GM21619 (cell line): ENCODE measurements around the gene ROBO3.

Experiments
- ATAC-seq: cut with Tn5 transposase; IDR thresholded peaks from one replicate; pipeline ENCODE4 v1.9.1; 2021; ENCODE audit not compliant: unreplicated experiment

Gene ROBO3

DNA sequence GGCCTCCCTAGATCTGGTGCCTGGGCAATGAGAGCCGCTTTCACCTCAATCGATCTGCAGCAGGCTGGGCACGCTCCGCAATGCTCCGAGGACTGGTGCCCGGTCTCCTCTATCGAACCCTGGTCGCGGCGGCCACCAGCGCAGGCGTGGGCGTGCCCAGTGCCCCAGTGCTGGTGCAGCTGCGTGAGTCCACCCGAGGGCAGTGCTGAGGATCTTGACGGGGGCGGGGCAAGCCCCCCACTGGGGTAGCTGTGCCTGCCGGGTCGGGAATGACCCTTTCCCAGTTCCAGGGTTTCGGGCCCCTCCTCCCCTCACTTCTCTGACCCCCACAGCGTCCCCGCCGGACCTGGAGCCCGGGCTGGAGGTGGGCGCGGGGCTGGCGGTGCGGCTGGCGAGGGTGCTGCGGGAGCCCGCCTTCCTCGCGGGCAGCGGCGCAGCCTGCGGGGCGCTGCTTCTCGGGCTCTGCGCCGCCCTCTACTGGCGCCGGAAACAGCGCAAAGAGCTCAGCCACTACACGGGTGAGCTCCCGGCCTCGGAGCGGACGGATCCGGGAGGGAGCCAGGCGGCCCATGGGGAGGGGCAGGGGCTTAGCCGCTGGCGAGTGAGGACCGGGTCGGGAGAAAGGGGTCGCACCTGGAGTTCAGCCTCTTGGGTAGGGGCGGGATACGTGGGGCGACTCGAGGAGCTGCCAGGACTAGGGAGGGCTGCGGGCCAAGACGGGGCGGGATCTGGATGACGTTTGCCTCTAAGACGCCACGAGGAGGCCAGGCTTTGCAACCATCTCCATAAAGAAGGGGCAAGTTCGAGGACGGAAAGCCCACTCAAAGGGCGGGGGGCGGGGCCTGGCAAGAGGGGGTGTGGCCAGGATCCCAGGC, 10.9 kb downstream of the ROBO3 start:
- peak; percentile 95 for ATAC-seq

DNA sequence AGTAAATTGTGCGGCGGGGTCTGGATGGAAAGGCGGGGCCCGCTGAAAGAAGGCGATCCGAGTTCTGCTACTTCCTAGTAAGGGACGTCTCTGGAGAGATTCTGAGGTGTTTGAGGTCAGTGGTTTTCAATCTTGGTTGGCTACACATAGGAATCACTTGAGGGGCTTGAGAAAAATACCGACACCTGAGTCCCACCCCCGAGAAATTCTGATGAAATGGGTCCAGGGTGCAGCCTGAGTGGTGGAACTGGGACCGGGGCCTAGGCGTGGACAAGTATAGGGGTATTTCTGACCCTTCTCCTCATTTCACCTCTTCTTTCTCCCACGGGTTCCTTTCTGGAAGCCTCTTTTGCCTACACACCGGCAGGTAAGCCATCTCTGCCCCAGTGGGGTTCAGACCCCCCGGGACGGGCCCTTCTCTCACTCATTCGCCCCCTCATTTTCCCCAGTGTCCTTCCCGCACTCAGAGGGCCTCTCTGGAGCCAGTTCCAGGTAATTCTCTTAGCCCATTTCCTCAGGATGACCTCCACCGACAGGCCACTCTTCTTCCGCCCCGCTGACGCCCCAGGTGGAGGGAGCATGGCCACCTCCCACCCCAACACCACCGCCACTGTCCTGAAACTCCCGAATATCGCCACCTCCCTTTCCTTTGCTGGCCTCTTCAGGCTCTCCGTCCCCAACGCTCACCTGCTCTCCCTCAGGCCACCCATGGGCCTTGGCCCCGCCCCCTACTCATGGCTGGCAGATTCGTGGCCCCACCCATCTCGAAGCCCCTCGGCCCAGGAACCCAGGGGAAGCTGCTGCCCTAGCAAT, 11.8 kb downstream of the ROBO3 start:
- no peak for ATAC-seq

GRCh38 chr11:124877631-124877909, 12.3 kb downstream of the ROBO3 start:
- no peak for ATAC-seq

DNA sequence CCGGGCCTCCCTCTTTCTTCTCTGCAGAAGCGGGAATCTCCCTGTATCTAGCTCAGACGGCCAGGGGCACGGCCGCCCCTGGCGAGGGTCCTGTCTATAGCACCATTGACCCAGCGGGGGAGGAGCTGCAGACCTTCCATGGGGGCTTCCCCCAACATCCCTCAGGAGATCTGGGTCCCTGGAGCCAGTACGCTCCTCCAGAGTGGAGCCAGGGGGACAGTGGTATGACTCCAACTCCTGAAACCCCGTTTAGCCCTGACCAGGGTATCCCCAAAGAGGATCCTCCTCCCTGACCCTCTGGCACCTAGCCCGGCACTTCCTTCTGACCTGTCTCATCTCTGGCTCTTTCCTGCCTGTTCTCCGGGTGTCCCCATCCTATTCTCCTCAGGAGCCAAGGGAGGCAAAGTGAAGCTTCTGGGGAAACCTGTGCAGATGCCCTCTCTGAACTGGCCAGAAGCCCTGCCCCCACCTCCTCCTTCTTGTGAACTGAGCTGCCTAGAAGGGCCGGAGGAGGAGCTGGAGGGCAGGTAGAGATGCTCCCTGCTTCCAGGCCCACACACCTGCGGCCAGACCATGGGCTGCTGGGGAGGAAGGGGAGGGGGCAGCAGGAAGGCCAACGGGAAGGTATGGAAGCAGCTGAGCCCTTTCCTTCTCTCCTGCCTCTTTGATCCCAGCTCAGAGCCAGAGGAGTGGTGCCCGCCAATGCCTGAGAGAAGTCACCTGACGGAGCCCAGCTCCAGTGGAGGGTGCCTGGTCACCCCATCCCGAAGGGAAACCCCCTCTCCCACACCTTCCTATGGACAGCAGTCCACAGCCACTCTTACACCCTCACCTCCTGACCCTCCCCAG, 12.9 kb downstream of the ROBO3 start:
- ATAC-seq = no peak

DNA sequence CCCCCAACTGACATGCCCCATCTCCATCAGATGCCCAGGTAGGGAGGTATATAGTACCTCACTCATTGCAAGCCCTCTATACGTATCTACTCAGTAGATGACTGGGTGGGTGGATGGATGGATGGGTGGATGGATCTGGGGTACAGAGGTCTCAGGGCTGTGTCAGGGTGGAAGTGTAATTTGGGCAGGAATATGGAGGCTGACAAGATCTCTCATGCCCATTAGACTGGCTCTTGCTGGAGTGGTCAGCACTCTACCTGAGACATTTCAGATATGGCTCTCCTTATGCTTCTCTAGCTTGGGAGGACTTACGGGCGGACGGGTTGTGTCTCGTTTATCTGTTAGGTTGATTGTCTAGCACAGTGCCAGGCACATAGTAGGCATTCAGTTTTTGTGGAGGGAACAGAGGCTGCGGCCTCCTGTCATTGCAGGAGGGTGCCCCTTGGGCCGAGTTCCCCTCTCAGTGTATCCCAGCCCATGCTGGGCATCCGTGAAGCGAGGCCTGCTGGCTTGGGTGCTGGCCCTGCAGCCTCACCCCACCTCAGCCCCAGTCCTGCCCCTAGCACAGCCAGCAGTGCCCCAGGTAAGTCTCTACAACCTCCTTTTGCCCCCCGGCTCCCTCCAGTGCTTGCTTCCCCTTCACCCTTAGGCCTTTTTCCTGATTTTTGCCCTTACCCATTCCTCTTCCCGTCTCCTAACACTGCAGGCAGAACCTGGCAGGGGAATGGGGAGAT, 13.7 kb downstream of the ROBO3 start:
- no peak for ATAC-seq

DNA sequence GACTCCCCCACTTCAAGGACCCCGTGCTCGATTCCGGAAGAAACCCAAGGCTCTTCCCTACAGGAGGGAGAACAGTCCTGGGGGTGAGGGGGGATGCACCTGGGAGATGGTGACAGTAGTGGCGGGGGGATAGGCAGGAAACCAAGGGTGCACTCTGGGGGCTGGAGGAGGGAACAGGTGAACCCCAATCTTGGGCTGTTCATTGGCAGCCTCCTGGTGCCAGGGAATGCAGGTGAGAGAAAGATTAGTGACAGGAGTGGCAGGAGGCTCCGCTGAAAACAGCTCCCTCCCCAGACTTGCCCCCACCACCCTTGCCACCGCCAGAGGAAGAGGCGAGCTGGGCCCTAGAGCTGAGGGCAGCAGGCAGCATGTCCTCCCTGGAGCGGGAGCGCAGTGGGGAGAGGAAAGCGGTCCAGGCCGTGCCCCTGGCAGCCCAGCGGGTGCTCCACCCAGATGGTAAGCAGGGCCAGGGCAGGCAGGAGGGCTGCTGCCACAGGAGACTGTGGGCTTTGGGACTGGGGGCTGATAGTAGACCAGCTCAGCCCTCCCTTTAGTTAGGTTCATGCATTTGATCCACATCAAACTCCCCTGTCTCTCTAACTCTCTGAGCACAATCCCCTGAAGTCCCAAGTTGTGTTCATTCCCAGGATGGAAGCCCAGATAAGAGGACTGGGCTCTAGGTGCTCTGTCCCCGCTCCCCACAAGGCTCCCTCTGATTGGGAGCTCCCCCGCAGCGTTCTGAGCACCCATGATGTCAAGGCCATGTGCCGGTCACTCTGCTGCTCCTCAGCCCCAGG, 14.5 kb downstream of the ROBO3 start:
- ATAC-seq = no peak

- no peak for ATAC-seq
Measured at GRCh38 chr11:124880290-124880611, 15.0 kb downstream of the ROBO3 start.

DNA sequence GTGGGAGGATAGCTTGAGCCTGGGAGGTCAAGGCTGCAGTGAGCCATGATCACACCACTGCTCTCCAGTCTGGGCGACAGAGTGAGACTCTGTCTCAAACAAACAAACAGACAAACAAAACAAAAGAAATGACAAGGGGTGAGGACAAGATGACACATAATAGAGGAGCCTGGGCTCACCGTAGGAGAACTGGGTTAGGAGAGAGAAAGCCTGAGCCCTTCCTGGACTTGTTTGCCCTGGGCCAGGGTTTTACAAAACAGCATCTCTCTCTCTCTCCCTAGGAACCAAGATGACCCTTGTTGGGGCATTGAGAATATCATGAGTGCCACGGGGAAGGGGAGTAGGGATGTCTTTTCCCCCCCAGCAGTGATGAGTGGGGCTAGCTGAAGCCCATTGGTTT, 15.7 kb downstream of the ROBO3 start:
- ATAC-seq = no peak

- ATAC-seq = no peak
Measured at GRCh38 chr11:124882339-124883071, 17.3 kb downstream of the ROBO3 start.

DNA sequence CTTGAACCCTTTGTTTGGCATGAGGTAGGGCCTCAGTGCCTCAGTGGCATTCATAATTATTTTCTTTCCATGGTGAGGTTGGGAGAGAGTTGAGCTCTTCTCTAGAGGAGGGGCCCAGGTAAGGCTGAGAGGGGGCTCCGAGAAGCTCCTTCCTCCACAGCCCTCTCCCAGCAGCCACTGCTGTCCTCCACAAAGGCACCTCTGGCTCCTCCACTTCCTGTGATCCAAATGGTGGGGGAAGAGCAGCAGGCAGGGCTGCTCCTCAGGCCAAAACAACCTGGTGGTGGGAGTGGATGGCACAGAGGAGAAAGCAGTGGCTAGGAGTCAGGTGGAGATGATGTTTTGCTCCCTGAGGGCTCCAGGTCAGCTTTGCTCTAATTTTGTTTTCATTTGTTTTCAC, 19.1 kb downstream of the ROBO3 start:
- ATAC-seq = no peak

- no peak for ATAC-seq
Measured at GRCh38 chr11:124884869-124885479, 19.7 kb downstream of the ROBO3 start.

GRCh38 chr11:124886476-124886875, 21.2 kb downstream of the ROBO3 start:
- no peak for ATAC-seq

DNA sequence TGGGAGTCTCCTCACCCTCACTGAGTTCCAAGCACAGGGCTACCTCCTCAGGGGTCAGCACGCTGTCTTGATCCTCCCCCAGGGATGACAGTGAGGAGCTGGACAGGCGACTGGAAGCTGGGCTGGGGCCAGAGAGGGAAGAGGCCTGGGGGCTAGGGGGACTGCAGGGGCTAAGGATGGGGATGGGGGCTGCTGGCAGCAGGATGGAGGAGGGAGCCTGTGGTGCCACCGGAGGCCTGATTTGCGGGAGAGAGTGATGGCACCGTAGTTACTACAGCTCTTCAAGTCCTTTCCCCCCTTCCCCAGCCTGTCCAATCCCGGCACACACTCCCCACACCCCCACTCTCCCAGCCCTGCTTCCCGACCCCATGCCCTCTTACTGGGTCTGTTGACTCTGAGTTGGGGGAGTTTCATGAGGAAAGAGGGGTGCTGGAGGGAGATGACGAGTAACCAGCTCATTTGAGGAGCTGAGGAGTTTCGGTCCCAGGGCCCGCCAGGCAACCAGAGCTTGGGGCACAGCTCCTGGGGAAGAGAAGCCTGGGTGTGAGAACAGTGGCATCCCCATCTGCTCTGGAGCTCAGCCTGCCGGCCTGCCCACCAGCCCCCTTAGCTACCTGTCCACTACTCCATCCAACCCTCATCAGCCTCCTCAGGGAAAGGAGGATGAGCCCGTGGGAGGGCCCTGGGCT, 21.9 kb downstream of the ROBO3 start:
- ATAC-seq = no peak

GRCh38 chr11:124887667-124888013, 22.4 kb downstream of the ROBO3 start:
- no peak for ATAC-seq

DNA sequence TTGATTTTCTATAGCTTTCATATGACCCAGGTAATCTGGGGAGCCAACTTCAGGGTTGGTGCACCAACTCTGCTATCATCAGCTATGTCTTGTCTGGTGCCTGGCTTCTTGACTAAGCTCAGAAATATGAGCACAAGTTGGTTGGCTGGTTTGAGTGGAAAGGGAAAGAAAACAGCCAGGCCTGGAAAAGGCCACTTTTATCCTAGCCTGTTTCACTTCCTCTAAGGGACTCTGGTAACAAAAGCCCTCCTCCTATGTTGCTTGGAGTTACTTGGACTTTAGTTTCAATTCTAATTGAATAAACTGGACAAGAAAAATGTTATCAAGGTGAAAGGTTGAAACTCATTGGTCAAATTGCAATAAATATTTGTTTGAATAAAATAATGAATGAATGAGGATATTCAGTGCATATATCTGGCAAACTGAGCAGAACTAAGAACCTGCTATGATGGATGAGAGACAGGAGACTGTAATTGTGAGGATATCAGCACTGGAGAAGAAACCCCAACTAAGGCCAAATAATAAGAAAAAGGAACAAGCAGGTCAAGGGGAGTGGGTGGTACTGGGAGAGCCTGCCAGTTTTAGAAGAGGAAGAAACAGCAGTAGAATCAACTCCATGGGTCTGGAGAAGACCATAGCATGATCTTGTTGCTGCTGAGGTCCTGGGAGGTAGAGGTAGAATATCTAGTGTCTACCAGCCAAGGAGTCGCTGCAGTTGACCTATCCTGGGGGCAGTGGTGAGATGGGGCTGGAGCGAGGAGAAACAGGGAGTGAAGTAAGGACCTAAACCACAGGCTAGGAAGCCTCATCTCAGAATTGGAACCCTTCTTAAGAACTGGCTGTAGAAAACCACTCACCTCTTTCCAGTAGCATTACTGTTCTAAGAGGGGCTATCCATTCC, 24.2 kb downstream of the ROBO3 start:
- ATAC-seq = no peak

DNA sequence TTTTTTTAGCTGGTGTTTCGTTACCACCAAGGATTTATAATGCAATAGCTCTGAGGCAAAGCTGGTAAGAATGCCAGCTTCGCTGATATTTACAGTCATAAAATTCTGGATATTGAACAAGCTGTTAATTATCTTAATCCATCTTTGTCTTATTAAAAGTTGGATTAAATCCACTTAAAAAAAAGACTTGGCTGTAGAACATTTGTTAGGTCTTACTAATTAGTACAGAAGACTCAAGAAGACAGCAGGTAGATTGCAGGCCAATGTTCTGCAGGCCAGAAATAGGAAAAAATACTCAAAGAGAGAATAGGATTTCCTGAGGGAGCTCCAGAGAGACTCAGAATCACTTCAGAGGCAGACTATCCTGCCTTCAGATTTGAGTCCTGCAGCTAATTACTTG, 24.9 kb downstream of the ROBO3 start:
- no peak for ATAC-seq

DNA sequence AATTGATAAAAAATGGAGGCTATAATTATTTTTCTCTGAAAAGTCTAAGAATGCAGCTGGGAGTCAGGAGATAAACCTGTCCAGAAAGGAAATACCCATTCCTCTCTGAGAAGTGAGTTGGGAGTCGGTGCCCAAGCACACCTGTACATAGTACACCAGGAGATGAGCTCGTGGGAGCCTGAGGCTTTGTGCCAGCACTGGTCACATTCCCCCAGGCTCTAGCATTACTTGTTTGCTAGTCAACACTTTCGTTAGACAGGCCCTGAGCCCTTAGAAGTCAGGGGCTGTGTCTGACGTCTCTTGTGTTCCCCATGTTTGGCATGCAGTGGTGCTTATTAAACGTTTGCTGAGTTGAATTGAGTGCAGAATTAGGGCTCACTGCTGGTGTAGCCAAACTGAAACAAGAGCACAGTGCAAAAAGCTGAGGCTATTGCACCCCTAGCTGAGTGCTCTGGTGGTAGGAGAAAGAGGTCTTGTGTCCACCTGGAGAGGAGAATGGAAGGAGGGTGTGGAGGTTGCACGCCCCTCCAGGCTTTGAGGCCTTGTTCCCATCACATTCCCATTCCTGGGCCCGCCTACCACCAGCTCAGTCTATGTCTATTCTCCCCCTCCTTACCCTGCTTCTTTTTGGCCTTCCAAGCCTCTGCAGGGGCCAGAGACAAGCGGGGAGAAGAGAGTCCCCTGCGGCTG, 25.6 kb downstream of the ROBO3 start:
- no peak for ATAC-seq
